ENCODE results near the gene PLEKHH2.

Gene PLEKHH2

GRCh38 chr2:43812006-43812405 lies 174.9 kb downstream of the PLEKHH2 start:
- TF ChIP-seq CTCF (conservative IDR thresholded peaks at IDR 0.05) (no peak), ZFX (IDR thresholded peaks at IDR 0.05) (no peak)
- H3K27ac ChIP-seq, result no peak overlapping the region

- TF ChIP-seq CTCF (conservative IDR thresholded peaks at IDR 0.05), result no peak
- TF ChIP-seq ZFX (IDR thresholded peaks at IDR 0.05), result no peak
- H3K27ac ChIP-seq, result no peak overlapping the region
Measured at GRCh38 chr2:43812947-43813346, 175.9 kb downstream of the PLEKHH2 start.

DNA sequence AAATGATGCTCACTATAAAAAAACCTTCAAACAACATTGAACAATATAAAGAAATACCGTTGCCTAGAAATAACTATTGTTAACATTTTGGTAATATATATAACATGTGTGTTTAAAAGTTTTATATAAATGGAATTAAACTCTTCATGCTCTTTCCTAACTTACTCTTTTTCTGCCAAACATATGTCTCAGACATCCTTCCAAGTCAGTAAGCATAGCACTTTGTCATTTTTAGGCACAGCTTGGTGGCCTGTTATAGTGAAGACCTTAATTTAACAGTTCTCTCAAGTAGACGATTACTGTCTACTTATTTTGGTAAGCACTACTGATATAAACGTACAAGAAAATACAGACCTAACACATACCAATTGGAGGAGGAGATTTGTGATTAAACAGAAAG lies 177.7 kb downstream of the PLEKHH2 start:
- no peak overlapping the region for H3K27ac ChIP-seq
- TF ChIP-seq ZFX (IDR thresholded peaks at IDR 0.05) (no peak), CTCF (conservative IDR thresholded peaks at IDR 0.05) (no peak)

Data from C4-2B (cell line).